Measurements from ENCODE around the gene UBE2O.

Gene UBE2O

DNA sequence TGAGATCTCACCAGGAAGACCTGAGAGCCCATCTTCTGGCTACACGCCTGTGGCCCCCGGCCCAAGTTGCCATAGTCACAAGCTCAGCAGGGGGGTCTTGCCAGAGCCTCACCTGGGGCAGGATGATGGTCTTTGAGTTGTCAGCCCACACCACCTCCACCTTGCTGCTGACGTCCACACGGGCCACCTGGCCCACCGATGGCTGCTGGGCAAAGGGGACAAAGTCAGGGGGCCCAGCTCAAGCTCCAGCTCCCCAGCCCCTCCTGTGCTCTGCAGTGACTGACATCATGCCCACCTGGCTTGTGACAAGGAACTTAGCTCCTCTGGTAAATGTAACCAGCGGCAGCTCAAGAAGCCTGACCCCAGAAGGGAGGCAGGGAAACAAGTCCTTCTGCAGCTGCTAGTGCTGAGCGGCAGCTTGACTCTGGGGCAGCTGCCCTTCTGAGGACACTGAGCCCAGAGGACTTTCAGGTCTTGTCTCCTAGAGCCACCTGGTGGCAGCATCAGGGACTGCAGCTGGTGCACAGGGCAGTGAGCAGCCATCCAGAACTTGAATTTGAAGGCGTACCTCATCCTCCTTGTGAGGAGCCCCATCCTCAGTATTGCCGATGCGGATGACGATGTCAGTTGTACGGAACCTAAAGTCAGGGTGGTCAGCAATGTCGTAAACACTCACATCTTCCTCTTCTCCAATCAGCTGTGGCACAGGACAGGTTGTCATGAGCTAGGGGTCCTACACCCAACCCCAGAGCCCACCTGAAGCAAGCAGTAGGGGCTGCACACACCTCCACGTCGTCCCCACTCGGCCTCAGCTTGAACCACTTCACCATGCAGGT is 55.0 kb downstream of the UBE2O start:
- DNase-seq (ENCODE audit: low read depth in 2 of 3, low spot score in 1 of 3): peak; percentile 68 to 89 (median 81)

- DNase-seq (ENCODE audit: low read depth in 2 of 3, low spot score in 1 of 3): no peak
Observed at GRCh38 chr17:76397184-76397583, 55.8 kb downstream of the UBE2O start.

GRCh38 chr17:76395980-76396379 is 57.0 kb downstream of the UBE2O start:
- no peak for DNase-seq (ENCODE audit: low read depth in 2 of 3, low spot score in 1 of 3)

DNA sequence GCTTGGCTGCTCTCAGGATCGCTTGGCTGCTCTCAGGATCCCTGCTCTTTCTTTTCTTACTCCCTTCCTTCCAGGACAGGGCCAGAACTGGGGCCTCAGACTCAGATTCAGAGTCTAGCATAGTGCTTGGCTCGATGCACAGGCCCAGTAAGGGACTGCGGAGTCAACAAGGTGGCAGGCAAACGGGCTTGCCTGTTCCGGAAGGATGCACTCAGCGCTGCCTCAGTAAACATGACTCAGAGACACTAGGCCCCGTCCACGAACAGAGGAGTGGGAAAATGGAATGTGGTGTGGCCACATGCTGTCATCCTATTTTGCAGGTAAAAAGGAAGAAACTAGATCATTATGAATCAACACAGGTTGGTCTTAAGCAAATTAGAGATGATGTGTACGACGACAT is 58.8 kb downstream of the UBE2O start:
- DNase-seq (ENCODE audit: low read depth in 2 of 3, low spot score in 1 of 3): no peak

GRCh38 chr17:76391200-76391715 is 61.7 kb downstream of the UBE2O start:
- no peak for DNase-seq (ENCODE audit: low read depth in 2 of 3, low spot score in 1 of 3)

GRCh38 chr17:76390003-76390421 is 62.9 kb downstream of the UBE2O start:
- DNase-seq (ENCODE audit: low read depth in 2 of 3, low spot score in 1 of 3): no peak

DNA sequence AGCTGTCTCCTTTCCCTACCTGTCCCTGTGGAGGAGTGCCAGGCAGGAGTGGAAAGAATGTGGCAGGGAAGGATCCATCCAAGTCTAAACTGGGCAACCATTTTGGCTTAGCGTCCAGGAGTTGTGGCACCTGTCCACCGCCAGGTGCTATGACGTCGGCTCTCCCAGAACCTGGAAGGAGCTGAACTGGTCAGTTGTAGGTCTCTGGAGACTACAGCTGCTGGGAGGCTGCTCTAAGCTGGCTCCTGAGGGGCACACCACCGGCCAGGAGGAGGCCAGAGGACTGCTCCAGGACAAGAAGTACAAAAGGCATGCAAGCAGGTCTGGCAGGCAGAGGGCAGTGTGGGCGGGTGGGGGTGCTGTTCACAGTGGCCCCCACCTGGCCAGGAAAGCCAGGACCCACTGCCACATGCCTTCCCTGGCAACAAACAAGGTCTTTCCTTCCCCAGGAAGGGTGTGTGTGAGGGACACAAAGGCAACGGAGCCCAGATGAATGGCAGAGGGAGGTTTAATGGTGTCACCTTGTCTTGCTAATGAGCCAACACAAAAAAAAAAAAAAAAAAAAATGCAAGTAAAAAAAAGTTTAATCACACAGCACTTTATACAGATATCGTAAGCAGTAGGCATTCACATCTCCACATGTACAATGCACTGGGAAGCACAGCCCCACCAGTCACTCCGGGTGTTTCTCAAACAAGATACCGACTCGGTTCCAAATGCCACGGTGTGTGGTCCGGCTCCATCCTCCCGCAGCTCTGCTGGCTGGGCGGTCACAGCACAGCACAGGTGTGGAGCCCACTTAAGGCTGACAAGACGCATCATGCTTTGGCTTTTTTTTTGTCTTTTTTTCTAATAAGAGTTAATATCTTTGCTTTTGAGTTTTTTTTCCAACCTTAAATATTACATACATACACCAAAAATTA is 63.7 kb downstream of the UBE2O start:
- DNase-seq (ENCODE audit: low read depth in 2 of 3, low spot score in 1 of 3): no peak

DNA sequence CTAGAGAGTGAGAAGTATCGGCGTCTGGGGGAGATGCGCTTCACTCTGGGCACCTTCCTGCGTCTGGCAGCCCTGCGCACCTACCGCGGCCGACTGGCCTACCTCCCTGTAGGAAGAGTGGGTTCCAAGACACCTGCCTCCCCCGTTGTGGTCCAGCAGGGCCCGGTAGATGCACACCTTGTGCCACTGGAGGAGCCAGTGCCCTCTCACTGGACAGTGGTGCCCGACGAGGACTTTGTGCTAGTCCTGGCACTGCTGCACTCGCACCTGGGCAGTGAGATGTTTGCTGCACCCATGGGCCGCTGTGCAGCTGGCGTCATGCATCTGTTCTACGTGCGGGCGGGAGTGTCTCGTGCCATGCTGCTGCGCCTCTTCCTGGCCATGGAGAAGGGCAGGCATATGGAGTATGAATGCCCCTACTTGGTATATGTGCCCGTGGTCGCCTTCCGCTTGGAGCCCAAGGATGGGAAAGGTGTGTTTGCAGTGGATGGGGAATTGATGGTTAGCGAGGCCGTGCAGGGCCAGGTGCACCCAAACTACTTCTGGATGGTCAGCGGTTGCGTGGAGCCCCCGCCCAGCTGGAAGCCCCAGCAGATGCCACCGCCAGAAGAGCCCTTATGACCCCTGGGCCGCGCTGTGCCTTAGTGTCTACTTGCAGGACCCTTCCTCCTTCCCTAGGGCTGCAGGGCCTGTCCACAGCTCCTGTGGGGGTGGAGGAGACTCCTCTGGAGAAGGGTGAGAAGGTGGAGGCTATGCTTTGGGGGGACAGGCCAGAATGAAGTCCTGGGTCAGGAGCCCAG is 65.8 kb downstream of the UBE2O start:
- DNase-seq (ENCODE audit: low read depth in 2 of 3, low spot score in 1 of 3): no peak

DNA sequence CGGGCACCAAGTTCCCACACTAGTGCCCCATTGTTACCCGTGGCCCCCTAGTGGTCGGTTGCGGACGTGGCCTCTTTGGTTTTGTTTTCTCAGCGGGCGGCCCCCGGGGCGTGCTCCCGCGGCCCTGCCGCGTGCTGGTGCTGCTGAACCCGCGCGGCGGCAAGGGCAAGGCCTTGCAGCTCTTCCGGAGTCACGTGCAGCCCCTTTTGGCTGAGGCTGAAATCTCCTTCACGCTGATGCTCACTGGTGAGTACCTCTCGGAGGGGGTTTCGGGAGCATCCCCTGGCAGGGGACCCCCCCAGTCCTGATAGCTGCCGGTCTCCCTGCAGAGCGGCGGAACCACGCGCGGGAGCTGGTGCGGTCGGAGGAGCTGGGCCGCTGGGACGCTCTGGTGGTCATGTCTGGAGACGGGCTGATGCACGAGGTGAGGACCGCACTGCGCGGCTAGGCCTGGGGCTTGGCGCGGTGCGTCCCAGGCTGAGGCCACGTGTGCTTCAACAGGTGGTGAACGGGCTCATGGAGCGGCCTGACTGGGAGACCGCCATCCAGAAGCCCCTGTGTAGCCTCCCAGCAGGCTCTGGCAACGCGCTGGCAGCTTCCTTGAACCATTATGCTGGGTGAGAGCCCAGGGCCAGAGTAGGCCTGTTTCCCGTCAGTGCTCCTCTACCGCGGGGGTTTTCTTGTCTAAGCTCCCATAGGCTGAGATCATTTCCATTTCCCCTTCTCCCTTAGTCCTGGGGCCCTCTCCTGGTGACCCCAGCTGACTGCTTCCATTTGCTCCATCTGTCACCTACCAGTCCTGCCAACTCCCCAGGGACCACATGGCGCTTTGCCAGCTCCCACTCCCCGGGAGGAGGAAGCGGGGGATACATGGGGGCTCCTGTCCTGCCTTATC is 66.8 kb downstream of the UBE2O start:
- peak; percentile 73 to 91 (median 81) for DNase-seq (ENCODE audit: low read depth in 2 of 3, low spot score in 1 of 3)

GRCh38 chr17:76384987-76385891 is 67.7 kb downstream of the UBE2O start:
- peak in 1 of 3 donors; percentile 15 for DNase-seq (ENCODE audit: low read depth in 2 of 3, low spot score in 1 of 3)

DNA sequence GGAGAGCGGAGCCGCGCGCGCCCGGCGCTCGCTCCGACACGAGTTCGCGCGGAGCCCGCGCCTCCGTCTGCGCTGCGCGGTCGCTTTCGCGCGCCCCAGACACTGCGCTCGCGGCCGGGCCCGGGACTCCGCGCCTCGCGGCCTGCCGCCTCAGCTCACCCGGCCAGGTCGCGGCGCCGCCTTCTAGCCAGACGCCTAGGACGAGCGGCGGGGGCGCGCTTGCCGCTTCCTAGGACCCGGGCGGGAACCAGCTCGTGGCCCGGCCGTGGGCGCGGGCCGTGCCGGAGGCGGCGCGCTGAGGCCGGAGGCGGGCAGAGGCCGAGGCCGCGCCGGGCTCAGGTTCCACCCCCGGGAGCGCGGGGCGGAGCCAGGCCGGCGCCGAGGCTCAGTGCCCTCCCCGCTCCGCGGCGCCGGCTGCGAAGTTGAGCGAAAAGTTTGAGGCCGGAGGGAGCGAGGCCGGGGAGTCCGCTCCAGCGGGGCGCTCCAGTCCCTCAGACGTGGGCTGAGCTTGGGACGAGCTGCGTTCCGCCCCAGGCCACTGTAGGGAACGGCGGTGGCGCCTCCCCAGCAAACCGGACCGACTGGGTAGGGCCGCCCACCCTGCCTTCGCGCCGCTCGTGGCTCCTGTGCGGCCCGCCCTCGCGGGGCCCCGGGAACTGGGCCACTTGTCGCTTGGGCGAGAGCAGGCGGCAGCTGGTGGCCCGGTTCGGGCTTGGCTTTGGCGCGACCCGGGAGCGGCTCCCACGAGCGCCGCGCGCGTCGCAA is 68.5 kb downstream of the UBE2O start, which contains the start of gene SPHK1:
SPHK1 (plus strand) TSS at position 388 of the 765 bp plus-strand sequence. CDS start 1,036 bp downstream, outside the sequence.
- peak in 2 of 3 donors; percentile 47 to 79 for DNase-seq (ENCODE audit: low read depth in 2 of 3, low spot score in 1 of 3)

DNA sequence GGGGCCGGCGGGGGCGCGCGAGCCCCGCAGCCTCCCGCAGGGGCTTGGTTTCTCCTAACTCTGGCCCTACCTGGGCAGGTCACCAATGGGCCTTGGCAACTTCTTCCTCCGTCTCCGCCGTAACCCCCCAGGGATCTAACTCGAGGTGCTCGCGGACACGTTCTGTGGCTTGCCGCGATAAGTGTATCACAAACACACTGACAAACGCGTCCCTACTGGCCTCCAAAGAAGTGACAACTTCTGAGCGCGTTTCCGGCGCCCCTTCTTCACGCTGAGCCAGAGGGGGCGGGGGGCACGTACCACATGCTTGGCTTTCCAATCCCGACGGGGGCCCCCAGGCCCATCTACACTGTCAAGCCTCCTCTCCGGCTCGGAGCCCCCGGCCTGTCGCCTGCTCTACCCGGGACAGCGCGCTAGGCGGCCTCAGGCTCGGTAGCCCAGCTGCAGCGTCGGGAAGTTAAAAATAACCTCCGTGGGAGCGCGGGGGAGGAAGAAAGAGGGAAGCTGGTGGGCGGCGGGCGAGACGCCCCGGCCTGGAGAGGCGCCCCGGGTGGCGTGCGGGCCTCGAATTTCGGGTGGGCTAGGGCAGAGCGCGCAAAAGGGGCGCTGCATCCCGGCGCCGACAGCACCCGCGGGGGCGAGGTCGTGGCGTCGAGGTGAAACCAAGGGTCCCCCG is 69.3 kb downstream of the UBE2O start:
- peak in 2 of 3 donors; percentile 44 to 51 for DNase-seq (ENCODE audit: low read depth in 2 of 3, low spot score in 1 of 3)

DNA sequence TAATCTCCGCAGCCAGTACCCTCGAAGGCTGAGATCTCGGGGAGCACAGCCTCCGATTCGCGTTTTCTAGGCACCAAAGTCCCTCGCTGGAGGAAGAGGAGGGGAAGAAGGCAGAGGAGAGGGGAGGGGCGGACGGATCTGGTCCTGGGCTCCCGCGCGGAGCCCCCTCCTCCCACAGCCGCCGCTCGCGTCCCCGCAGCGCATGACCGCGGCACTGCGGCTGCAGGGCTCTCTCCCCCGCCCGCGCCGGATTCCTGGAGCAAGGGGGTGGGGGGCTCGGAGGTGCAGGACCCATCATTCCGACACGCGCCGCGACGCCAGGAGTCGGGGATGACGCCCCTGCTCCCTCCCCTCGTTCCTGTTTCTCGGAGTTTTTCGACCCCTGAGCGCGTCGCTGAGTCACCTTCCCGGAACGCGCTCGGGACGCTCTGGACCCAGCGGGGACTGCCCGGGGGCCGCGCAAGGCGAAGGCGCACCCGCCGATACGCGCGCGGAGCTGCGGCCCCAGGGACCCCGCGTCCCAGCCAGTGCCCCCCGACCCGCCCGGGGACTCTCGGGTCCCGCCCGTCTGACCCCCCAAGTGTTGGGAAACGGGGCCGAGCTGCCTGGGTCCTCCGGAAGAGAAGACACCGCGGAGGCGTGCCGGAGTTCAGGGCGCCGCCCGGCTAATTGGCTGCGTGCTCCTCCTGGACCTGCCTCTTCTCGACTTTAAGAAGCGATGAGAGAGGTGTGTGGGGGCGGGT is 70.0 kb downstream of the UBE2O start:
- DNase-seq (ENCODE audit: low read depth in 2 of 3, low spot score in 1 of 3): peak in 2 of 3 donors; percentile 52 to 69

- peak in 1 of 3 donors; percentile 20 for DNase-seq (ENCODE audit: low read depth in 2 of 3, low spot score in 1 of 3)
Observed at GRCh38 chr17:76382351-76382802, 70.6 kb downstream of the UBE2O start.

DNA sequence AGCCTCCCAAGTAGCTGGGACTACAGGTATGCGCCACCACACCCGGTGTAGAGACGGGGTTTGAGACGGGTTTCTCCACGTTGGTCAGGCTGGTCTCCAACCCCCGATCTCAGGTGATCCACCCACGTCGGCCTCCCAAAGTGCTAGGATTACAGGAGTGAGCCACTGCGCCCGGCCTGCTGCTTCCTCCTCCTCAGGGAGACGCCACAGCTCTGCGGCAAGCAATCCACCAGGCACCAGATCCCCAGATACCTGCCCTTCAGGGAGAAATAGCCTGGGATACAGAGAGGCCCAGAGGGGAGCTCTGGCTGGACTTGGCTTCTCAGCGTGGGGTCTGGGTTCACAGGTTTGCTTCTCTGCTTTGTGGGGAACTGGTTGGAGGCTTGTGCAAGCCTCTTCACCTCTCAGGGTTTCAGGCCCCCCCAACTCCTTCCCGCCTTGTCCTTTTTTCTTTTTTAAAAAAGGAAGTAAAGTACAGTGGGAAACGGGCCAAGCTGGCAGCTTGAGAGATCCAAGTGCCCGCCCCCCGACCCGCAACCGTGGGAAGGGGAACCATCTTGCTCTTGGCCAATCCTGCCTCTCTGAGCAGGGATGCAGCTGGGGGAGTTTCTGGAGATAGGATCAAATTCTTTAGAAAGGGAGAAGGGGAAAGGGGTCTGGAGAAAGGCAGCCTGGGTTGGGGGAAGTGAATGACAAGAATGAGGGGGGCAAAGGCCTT is 71.2 kb downstream of the UBE2O start:
- no peak for DNase-seq (ENCODE audit: low read depth in 2 of 3, low spot score in 1 of 3)

Data from stimulated activated CD4-positive, alpha-beta T cell treated with anti-CD3 and anti-CD28 coated beads, Interleukin-12 subunit alpha, Interleukin-12 subunit beta, amount 100 ng/mL, for 48 hours (primary cell).